GM12873 (cell line): ENCODE data around the gene DDX20.

ENCODE experiments used
- TF ChIP-seq, protein P1 (sequence below): IDR thresholded peaks from 2 replicates; pipeline ENCODE4 v1.5.1; 2012; ENCODE audit warnings: low read depth, mild to moderate bottlenecking, moderate library complexity, low read length, control low read depth; ENCODE audit not compliant: insufficient read depth; ENCODE audit errors: missing control alignments

DDX20 gene

DNA sequence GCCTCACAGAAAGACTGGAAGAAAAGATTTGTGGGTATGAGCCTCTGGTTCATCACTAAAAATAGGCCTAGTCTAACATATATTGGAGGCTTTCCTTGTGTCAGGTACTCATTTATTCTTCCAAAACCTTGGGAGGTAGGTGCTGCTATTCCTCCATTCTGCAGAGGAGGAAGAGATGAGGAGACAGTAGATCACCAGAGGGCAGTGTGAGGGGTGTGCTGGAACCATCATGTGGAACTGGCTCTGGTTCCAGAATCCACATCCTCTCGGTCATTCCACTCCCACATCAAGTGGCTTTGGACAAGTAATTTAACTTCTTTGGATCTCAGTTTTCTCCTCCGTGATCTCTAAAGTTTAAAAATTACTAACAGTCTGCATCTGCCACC lies 9.1 kb upstream of the DDX20 start:
- TF ChIP-seq, protein P1, sequence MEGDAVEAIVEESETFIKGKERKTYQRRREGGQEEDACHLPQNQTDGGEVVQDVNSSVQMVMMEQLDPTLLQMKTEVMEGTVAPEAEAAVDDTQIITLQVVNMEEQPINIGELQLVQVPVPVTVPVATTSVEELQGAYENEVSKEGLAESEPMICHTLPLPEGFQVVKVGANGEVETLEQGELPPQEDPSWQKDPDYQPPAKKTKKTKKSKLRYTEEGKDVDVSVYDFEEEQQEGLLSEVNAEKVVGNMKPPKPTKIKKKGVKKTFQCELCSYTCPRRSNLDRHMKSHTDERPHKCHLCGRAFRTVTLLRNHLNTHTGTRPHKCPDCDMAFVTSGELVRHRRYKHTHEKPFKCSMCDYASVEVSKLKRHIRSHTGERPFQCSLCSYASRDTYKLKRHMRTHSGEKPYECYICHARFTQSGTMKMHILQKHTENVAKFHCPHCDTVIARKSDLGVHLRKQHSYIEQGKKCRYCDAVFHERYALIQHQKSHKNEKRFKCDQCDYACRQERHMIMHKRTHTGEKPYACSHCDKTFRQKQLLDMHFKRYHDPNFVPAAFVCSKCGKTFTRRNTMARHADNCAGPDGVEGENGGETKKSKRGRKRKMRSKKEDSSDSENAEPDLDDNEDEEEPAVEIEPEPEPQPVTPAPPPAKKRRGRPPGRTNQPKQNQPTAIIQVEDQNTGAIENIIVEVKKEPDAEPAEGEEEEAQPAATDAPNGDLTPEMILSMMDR = no peak

DNA sequence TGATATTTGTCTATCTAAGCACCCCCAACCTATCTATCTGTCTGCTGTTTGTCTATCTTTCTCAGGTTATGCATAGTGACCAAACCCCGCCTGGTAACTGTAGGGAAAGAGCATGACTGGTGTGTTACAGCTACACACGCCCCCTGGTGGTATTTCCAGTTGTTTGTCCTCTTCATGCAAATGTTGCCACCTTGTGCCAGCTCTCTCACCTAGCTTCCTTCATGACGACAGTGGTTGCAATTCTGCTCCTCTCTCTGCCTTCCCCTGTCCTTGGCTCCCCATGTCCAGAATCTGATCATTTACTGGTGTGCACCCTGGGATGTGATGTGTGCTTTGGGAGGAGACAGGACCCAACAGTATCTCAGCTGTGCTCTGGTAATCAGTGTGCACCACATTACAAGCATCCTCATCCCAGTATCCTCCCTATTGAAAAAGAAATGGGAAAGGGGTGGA lies 8.4 kb upstream of the DDX20 start:
- TF ChIP-seq, protein P1 = peak; percentile 89

DNA sequence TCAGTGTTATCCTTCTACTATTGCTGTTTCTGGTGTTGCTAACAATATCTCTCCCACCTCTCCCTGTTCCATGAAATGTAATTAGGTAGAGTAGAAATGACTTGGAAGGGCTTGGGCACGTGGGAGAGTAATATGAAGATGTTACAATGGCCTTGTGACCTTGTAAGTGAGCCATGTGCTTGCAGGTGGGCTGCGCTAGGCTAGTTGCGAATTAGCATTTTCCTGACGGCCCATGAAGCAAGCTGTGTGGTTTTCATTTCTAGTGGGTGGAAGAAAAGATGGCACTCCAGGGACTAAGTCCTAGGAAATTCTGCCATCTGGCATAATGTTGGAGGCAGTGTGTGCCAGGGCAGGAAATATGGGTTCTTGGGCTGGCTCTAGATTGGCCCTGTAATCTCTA lies 7.8 kb upstream of the DDX20 start:
- TF ChIP-seq, protein P1 = no peak

DNA sequence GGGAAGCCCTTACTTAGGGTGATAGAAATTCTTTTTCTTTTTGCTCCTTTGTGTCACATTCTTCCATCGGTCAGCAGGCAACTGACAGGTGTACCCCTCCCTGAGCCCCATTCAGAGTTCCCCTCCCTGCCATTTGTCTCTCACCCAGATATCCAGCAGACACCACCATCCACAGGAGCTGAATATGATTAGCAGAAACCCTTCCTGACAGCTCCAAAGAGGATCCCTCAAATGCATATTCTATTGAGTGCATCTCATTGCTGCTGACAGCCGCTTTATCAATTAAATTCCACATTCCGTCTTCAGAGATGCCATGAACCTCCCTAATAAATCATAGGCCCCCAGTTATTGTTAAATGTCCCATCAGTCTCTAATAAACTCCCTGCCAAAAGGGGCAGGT lies 6.1 kb upstream of the DDX20 start:
- TF ChIP-seq, protein P1 = no peak

DNA sequence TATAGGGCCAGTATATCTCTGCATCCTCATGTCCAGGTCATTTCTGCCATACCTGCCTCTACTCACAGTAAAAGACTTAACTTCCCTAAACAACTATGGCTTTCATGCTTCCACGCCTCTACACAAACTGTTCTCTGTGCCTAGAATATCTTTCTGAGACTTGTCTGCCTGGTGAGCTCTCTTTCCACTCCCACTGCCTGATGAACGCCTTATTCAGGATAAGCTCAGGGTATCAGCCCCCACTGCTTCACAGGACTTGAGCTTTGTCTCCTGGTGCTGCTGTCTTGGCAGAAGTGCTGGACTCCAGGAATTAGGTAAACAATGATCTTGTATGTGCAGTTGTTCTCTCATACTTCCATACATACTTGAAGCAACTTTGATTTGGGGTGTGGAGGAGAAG lies 4.8 kb upstream of the DDX20 start:
- TF ChIP-seq, protein P1 = no peak

DNA sequence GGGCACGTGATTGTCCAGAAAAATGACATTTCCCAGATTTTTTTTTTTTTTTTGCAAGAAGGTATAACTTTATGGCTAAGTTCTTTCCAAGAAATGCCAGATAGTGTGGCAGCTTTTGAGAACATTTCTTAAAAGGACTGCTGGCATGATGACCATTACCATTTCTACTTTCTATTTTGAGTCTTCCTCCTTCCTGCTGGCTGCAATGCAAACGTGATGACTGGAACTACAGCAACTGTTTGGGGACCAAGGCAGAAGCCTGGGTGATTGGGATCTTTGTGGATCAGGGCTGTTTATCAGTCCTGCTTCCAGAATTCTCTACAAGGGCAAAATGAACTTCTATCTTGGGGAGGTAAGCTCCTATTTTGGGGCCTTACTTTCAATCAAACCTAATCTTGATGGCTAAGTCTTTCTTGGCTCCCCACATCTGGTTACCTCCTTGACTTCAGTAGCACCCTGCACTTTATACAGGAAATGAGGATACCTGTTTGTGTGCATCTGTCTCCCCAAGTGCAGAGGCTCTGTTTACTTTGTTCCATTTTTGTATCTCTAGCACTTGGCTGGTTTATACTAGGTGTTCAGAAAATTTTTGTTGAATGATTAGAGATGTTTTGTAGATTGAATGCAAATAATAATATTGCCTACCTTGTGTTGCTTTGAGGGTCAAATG lies 3.7 kb upstream of the DDX20 start:
- TF ChIP-seq, protein P1 = no peak

DNA sequence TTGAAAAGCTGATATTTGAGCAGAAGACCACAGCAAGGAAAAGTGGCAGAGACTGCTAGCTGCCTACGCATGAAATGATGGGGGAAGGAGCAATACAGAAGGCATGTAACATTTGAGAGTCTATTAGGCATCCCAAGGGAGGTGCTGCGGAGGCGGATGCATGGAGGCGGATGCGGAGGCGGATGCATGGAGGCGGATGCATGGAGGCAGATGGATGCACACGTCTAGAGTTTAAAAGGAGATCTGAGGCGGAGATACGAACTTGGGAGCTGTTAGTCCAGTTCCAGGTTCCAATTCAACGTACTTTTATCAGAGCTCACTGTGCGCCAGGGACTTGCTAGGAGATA lies 744 bp upstream of the DDX20 start:
- TF ChIP-seq, protein P1 = no peak

DNA sequence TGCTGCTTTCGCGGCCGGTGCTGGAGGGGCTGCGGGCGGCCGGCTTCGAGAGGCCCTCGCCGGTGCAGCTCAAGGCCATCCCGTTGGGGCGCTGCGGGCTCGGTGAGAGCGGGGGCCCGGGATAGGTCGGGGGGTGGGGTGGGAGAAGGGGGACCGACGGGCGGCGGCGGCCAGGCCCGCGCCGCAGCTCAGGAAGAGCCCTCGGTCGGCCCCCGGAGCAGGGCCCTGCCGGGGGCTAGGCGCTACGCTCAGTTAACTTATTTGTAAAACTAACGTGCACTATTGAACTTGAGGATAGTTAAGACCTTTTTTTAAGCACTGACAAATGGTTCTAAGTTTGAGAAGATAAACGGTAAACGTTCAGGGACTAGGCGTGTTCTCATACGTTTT lies 418 bp downstream of the DDX20 start:
- TF ChIP-seq, protein P1 = no peak
